ENCODE data around the gene STXBP5.

DNA sequence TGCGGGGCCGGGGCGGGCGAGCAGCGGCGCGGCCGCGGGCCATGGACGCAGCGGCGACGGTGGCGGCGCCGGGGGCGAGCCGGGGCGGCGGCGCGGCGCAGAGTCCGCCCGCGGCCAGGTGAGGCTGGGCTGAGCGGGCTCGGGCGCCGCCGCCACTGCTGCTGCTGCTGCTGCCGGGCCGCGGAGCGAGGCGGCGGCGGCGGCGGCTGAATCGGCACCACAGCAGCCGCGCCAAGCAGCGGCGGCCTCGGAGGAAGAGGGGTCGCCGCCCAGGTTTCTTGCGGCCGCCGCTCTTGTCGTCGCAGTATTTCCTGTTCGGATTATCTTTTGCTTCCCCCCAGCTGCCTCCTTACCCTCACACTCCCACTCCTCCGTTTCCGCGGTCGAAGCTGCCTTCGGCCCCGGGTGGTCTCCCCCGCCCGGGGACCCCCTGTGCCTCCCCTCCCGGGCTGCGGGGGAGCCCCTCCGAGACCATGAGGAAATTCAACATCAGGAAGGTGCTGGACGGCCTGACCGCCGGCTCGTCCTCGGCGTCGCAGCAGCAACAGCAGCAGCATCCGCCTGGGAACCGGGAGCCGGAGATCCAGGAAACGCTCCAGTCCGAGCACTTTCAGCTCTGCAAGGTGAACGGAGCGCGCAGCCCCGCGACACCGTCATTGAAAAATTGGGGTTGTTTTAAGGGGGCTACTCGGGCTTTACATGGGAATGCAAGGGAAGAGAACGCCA, at the start of gene STXBP5:
- TF ChIP-seq, protein P1, sequence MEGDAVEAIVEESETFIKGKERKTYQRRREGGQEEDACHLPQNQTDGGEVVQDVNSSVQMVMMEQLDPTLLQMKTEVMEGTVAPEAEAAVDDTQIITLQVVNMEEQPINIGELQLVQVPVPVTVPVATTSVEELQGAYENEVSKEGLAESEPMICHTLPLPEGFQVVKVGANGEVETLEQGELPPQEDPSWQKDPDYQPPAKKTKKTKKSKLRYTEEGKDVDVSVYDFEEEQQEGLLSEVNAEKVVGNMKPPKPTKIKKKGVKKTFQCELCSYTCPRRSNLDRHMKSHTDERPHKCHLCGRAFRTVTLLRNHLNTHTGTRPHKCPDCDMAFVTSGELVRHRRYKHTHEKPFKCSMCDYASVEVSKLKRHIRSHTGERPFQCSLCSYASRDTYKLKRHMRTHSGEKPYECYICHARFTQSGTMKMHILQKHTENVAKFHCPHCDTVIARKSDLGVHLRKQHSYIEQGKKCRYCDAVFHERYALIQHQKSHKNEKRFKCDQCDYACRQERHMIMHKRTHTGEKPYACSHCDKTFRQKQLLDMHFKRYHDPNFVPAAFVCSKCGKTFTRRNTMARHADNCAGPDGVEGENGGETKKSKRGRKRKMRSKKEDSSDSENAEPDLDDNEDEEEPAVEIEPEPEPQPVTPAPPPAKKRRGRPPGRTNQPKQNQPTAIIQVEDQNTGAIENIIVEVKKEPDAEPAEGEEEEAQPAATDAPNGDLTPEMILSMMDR (optimal IDR thresholded peaks at IDR 0.05 in 1 of 3, IDR thresholded peaks at IDR 0.05 in 1 of 3, conservative IDR thresholded peaks at IDR 0.05 in 1 of 3; ENCODE audit: extremely low read depth in 1 of 3, insufficient read depth in 2 of 3, low read length in 3 of 3): no peak
- no peak for TF ChIP-seq EZH2 (IDR thresholded peaks at IDR 0.05; ENCODE audit: low read length)
